KOPT-K1 (cell line): ENCODE results near the gene GUCY2C.
"Not testable (repeated sequence)": the region's sequence is repeated elsewhere in the genome, so short reads cannot be mapped to it uniquely, and the experiment has no call there.

Experiments
- H3K27ac ChIP-seq: fragments of 200-600 bp; sonication (generic); 2 replicates; pipeline ENCODE4 v1.5.1; 2016; ENCODE audit warnings: antibody characterized with exemption, mild to moderate bottlenecking, low read depth, low read length; ENCODE audit not compliant: poor library complexity, severe bottlenecking
- H3K36me3 ChIP-seq: fragments of 200-600 bp; sonication (generic); 2 replicates; pipeline ENCODE4 v1.5.1; 2017; ENCODE audit warnings: antibody characterized with exemption, mild to moderate bottlenecking, low read length, moderate library complexity; ENCODE audit not compliant: insufficient read depth
- H3K9me3 ChIP-seq: fragments of 200-600 bp; sonication (generic); 2 replicates; pipeline ENCODE4 v1.5.1; 2017; ENCODE audit warnings: antibody characterized with exemption, low read length, mild to moderate bottlenecking; ENCODE audit not compliant: insufficient read depth, poor library complexity, severe bottlenecking

GUCY2C gene

DNA sequence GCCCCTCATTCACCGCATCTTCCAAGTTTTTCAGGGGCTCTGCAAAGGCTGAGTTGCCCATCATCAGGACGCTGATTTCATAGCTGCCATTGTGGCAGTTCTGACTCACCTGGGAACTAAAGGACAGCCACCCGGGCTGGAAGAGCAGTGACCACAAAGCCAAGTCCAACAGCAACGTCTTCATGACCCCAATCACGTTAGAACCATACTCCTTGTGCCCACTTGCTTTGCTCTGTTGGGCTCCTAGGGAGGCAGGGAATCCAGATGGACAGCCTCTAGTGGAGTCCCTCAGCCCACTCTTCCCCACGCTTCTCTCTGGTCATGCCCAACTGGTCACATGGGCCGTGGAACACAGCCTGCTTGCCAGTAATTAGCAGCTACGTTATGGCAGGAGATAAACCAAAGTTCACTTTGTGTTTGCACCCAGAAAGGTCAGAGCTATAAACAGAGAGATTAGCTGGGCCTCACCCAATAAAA lies at the start of gene GUCY2C:
Gene GUCY2C, minus strand, starts transcription at position 335 of the 477 bp plus-strand sequence. Its CDS starts 151 bp downstream, at position 184.
- no peak within 1 kb of the TSS for H3K27ac ChIP-seq
- H3K9me3 ChIP-seq, result no peaks in the 10 kb centered on the region
- no peaks in the 10 kb centered on the region for H3K36me3 ChIP-seq

DNA sequence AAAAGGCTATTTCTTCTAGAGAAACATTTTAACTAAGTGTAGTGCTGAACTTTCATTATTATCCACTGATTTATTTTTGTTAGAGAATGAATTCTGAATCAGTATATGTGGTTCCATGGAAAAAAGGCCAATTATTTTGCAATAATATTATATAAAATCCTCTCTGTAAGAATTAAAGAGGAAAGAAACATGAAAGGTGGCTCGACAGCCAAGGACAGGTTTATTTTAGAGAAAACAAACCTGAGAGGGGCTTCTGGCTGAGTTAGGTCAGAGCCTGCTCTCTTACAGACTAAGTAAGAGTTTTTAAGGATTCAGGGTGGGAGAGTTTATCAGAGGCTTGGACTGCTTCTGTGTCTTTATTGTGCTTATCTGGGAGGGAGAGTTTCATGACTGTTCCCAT lies 46.7 kb upstream of the GUCY2C start:
- peaks cover 9% of the 10 kb centered on the region for H3K9me3 ChIP-seq
- H3K27ac ChIP-seq, result no peak overlapping the region
- H3K36me3 ChIP-seq, result no peaks in the 10 kb centered on the region

- Histone ChIP-seq H3K9me3 (peaks cover 4% of the 10 kb centered on the region), H3K27ac (no peak overlapping the region), H3K36me3 (no peaks in the 10 kb centered on the region)
These were observed 45.5 kb upstream of the GUCY2C start for GRCh38 chr12:14741942-14742341.

- H3K9me3 ChIP-seq, result peaks cover 4% of the 10 kb centered on the region
- no peak overlapping the region for H3K27ac ChIP-seq
- no peaks in the 10 kb centered on the region for H3K36me3 ChIP-seq
These were observed 44.8 kb upstream of the GUCY2C start for GRCh38 chr12:14741153-14741552.

GRCh38 chr12:14736441-14736840 lies 40.0 kb upstream of the GUCY2C start:
- H3K27ac ChIP-seq, H3K36me3 ChIP-seq, H3K9me3 ChIP-seq: not testable (repeated sequence)

DNA sequence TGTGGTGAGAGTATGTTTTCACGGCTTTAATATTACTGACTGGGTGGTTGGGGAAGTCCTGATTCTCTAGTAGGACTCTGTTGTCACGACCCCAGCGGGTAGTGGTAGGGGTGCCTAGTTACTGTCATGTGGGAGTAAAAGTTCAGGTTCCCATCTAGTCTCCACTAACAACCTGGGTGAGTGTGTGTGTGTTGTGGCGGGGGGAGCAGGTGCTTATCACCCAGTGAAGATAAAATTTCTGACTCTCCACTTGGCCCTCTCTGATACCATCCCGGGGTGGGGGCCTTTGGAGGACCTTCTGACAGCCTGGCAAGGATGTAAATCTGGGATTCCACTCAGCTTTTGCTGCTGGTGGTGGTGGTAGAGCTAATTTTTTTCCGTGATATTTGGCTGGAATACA lies 35.4 kb upstream of the GUCY2C start:
- H3K27ac ChIP-seq, result no peak overlapping the region
- H3K36me3 ChIP-seq, result no peaks in the 10 kb centered on the region
- H3K9me3 ChIP-seq, result peaks cover 13% of the 10 kb centered on the region

DNA sequence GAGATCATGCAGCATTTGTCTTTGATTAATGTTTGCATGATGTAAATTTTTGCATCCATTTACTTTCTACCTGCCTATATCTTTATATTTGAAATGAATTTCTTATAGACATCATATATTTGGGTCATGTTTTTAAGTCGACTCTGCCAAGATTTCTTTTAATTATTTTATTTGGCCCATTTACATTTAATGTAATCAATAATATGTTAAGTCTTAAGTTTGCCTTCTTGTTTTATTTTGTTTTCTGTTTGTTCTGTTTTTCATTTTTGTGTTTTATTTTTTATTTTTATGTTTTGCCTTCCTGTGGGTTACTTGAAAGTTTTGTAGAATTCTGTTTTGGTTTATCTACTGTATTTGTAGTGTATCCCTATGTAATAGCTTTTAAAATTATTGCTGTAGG lies 33.2 kb upstream of the GUCY2C start:
- H3K36me3 ChIP-seq, result no peaks in the 10 kb centered on the region
- no peak overlapping the region for H3K27ac ChIP-seq
- H3K9me3 ChIP-seq, result peaks cover 13% of the 10 kb centered on the region

DNA sequence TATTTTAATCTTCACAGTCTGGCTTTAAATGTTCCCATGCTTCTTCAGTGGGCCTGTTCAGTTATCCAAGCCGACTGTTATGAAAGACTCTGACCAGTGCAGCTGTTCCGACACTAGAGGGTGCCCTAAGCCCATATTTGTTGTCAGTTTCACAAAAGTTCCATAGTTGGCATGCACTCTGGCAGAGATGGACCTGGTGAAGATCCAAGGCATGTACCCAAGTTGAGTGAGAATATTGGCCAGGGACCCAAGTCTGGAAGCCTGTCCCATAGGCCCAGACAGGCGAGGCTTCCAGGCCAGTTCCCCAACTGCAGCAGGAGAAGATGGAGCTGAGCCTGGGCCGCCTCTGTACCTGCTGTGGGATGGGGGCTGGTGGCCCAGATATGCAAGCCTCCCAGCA lies 27.4 kb upstream of the GUCY2C start:
- H3K9me3 ChIP-seq, result peaks cover 6% of the 10 kb centered on the region
- H3K27ac ChIP-seq, result no peak overlapping the region
- no peaks in the 10 kb centered on the region for H3K36me3 ChIP-seq

GRCh38 chr12:14716848-14717444 lies 20.5 kb upstream of the GUCY2C start:
- no peaks in the 10 kb centered on the region for H3K36me3 ChIP-seq
- H3K9me3 ChIP-seq, result no peaks in the 10 kb centered on the region
- H3K27ac ChIP-seq, result no peak overlapping the region

- Histone ChIP-seq H3K27ac (no peak overlapping the region), H3K9me3 (no peaks in the 10 kb centered on the region), H3K36me3 (no peaks in the 10 kb centered on the region)
These were observed 18.0 kb upstream of the GUCY2C start for GRCh38 chr12:14714437-14714836.

DNA sequence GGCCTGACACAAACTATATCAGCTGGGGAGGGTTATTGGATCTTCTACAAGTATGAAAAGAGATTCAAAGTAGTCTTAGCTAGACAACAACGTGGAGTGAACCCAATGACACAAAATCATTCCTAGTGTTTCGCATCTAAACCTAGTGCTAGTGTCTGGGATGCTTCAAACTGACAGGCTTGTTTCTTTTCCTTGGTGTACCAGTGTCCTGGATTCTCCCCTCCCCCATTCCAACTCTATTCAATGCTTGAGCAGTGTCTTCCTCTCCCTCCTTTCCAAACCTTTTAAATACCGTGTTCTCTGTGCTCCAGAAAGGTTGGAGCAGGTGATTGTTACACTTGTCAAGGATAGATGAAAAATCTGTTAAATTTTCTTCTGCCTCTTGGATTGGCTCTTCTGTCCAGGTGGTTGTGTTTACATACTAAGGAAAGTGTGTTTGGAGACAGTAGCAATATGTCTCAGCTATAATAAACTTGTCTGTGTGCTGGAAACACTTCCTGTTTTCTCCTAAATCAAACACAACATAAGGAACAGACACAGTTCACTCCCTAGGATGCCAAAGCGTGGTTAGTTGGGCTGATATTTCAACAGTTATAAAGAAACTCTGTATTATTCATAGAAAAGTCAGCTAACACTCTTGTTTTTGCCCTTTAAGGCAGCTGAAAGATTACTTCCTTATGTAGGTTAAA lies 14.4 kb upstream of the GUCY2C start:
- H3K9me3 ChIP-seq, result no peaks in the 10 kb centered on the region
- H3K36me3 ChIP-seq, result no peaks in the 10 kb centered on the region
- no peak overlapping the region for H3K27ac ChIP-seq

DNA sequence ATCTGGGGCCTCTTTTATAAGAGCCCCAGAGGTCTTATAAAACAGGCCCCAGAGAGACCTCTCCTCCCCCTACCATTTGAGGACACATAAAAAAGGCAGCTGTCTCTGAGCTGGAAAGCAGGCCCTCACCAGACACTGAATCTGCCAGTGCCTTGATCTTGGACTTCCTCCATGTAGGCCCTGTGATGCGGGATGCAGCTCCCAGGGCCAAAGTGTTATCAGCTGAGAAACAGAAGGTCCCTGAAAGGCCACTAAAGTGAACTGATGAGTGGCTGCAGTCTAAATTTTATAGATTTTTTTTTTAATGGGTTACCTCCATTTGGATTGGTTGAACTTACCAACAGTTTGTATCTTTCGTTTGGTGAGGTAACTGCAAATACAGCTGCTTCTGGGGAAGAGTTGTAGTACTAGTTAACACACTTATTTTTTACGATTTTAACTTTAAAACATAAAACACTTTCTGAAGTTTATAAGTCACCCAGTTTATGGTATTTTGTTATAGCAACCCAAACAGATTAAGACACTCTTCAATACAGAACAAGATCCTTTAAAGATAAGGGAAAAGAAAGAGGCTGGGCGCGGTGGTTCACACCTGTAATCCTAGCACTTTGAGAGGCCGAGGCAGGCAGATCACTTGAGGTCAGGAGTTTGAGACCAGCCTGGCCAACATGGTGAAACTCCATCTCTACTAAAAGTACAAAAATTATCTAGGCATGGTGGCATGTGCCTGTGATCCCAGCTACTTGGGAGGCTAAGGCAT lies 5.6 kb upstream of the GUCY2C start:
- Histone ChIP-seq H3K36me3 (no peaks in the 10 kb centered on the region), H3K27ac (no peak overlapping the region), H3K9me3 (no peaks in the 10 kb centered on the region)

DNA sequence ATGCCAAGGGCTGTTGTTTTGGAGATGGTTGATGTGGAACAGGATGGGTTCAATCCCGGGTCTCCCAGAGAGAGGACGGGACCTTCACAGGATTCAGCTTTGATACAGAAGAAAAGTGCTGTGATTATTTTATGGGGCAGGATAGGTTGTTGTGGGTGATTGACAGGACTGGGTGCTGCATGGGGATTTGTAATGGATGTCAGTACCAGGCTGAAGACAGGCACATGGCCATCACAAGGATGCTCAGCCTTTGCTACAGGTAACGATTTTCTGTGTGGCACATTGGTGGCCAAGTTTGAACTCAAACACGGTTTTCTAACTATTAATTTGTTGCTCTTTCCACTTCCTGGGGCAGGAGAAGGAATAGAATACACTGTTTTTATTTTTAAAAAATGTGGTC lies 4.5 kb upstream of the GUCY2C start:
- no peaks in the 10 kb centered on the region for H3K36me3 ChIP-seq
- H3K27ac ChIP-seq, result no peak overlapping the region
- no peaks in the 10 kb centered on the region for H3K9me3 ChIP-seq

DNA sequence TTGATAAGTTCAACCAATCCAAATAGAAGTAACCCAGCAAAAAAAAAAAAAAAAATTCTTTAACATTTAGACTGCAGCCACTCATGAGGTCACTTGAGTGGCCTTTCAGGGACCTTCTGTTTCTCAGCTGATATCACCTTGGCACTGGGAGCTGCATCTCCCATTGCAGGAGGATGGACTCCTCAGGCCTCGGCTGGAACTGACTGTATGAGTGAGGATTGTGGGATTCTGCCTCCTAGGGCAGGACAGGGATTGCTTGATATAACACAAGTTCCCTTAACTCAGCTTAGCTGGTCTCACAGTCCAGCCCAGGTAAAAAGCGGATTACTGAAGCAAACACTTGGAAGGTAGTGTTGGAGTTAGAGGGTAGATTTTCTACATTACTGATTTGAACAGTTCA lies 3.5 kb upstream of the GUCY2C start:
- no peaks in the 10 kb centered on the region for H3K9me3 ChIP-seq
- H3K36me3 ChIP-seq, result no peaks in the 10 kb centered on the region
- H3K27ac ChIP-seq, result no peak overlapping the region

DNA sequence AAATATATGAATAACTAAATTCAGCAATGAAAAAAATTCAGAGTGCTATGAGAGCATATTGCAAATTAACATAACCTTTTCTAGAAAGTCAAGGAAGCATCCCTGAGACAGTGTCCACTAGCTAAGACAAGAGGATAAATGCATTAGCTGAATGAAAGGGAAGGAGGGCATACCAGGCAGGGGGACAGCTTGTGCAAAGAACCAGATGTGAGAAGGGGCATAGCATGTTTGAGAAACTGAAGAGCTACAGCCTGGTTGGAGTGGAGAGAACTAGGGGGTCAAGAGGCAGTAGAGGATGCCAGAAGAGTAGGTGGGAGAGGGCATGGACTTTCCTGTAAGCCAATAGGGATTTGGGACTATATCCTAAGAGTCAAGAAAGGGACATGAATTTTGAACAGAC lies 2.2 kb upstream of the GUCY2C start:
- no peaks in the 10 kb centered on the region for H3K36me3 ChIP-seq
- H3K9me3 ChIP-seq, result no peaks in the 10 kb centered on the region
- no peak overlapping the region for H3K27ac ChIP-seq
